ENCODE measurements around the gene PRM1. TPM values are rescaled to one million over a fixed set of nuclear protein-coding genes. Genes with fewer than 3 reads are reported as not detected.

The PRM1 gene
- total and polyA plus RNA-seq, 2 of the 4 experiments (the other 2 are of a cell fraction) = not detected

DNA sequence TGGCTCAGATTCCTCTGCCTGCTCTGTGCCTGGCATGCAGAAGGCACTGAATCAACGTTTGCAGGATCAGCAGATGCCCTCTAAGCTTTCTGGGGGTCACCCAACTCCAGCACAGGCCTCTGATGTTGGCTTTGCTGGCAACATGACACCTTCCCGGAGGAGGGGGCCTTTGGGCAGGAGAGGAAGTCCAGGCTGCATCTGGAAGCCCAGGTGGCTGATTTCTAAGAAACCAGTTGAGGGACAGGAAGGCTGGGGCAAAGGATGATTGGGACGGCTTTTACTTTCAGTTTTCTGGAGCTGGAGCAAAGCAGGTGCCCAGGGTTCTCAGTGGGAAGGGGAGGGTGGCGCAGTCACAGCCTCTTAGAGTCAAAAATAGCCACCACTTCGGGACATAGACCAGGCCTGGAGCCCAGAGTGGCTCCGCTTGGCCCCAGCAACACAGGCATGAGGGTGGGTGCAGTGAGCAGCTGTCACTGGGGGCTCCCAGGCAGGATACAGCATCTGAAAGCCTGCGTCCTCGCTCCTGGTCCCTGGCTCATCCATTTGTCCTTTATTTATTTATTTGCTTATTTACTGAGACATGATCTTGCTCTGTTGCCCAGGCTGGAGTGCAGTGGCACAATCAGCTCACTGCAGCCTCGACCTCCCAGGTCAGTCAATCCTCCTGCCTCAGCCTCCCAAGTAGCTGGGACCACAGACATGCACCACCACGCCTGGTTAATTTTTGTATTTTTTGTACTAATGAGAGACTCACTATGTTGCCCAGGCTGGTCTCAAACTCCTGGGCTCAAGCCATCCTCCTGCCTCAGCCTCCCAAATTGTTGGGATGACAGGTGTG lies 40.3 kb downstream of the PRM1 start:
- dilution Hi-C loops (cut with HindIII; ENCODE audit: low sequenced_read_pairs, unreplicated experiment) (no loop called here), in situ Hi-C loops (cut with MboI; ENCODE audit: low sequenced_read_pairs) (no loop called here), intact Hi-C loops (cut with micrococcal nuclease) (no loop called here)
- Histone ChIP-seq H3K9me3 (ENCODE audit: control insufficient read depth, insufficient read depth, low read length) (no peaks in the 10 kb centered on the region), H4K8ac (ENCODE audit: low read depth in 2 of 2, low read length in 2 of 2) (no peak overlapping the region), H3K27me3 (ENCODE audit: control insufficient read depth, insufficient read depth, low read length) (peaks cover 6% of the 10 kb centered on the region), H4K20me1 (ENCODE audit: insufficient read depth, low read length) (no peaks in the 10 kb centered on the region), H3K36me3 (ENCODE audit: control insufficient read depth, insufficient read depth, low read length) (no peaks in the 10 kb centered on the region), H4K5ac (ENCODE audit: low read depth, low read length) (no peak overlapping the region), H3K23ac (ENCODE audit: low read depth, low read length) (no peak overlapping the region), H2BK120ac (ENCODE audit: low read depth, low read length) (no peak overlapping the region), H2AK5ac (ENCODE audit: low read depth, low read length) (no peak overlapping the region), H3K9ac (ENCODE audit: low read depth, low read length) (no peak overlapping the region), H3K79me1 (ENCODE audit: low read depth in 1 of 2, low read length in 2 of 2) (no peaks in the 10 kb centered on the region), H3K18ac (ENCODE audit: low read depth, low read length) (no peak overlapping the region), H3K56ac (ENCODE audit: extremely low read depth, insufficient read depth, low read length) (no peak overlapping the region), H3K27ac (ENCODE audit: insufficient read depth, low read length) (no peak overlapping the region), H3K4me3 (ENCODE audit: insufficient read depth, low read depth, low read length) (no peak overlapping the region), H2BK5ac (ENCODE audit: low read depth, low read length, poor library complexity, severe bottlenecking) (no peak overlapping the region), H2BK15ac (ENCODE audit: low read depth, low read length) (no peak overlapping the region), H2AK9ac (replicated peaks; ENCODE audit: low read depth, low read length, poor library complexity) (peak overlapping the region; percentile 61), H3K4ac (ENCODE audit: low read depth, low read length) (no peak overlapping the region), H3K9me1 (ENCODE audit: insufficient read depth, low read length) (no peaks in the 10 kb centered on the region), H3K4me2 (ENCODE audit: low read depth, low read length) (no peak overlapping the region; the same call in 1 of the 2 replicates), H4K91ac (ENCODE audit: insufficient read depth, low read depth, low read length) (no peak overlapping the region), H2AFZ (replicated peaks; ENCODE audit: low read length, poor library complexity) (peak overlapping the region; percentile 73), H3K4me1 (ENCODE audit: control insufficient read depth, insufficient read depth, low read length) (0 out of 2 replicates have a peak, but pooled peaks cover 2% of the 10 kb centered on the region), H2BK20ac (ENCODE audit: low read depth, low read length) (0 out of 2 replicates have a peak overlapping the region, but pooled peaks have one; percentile 14), H3K14ac (replicated peaks; ENCODE audit: low read depth, low read length) (no peak overlapping the region)
- 70% methylated on average over 6 of the region's 10 CpGs; no CpG with 5 or more reads in 1 of the 2 experiments for WGBS, 2 experiments (ENCODE audit: extremely low coverage in 2 of 2, insufficient read length in 1 of 2)
- DNase-seq = no peak
- no peak for ATAC-seq (ENCODE audit: low read depth)
- CTCF ChIA-PET = no interaction called here
- POLR2A ChIA-PET (ENCODE audit: unreplicated experiment) = no interaction called here
- no TSS peak for BruUV-seq (replicated peaks)
- TF ChIP-seq RCOR1 (IDR thresholded peaks at IDR 0.05; ENCODE audit: insufficient replicate concordance, low read length) (no peak), RAD21 (IDR thresholded peaks at IDR 0.05; ENCODE audit: low read length) (no peak), MAFK (IDR thresholded peaks at IDR 0.05; ENCODE audit: low read depth, low read length) (no peak), NFE2L2 (IDR thresholded peaks at IDR 0.05; ENCODE audit: low read depth, low read length) (no peak), CEBPB (IDR thresholded peaks at IDR 0.05; ENCODE audit: low read depth, low read length) (no peak), MAZ (IDR thresholded peaks at IDR 0.05; ENCODE audit: borderline replicate concordance, low read depth, low read length) (no peak), FOS (IDR thresholded peaks at IDR 0.05; ENCODE audit: low read depth, low read length) (no peak), POLR2A (IDR thresholded peaks at IDR 0.05; ENCODE audit: low read depth, low read length) (no peak), CHD1 (IDR thresholded peaks at IDR 0.05; ENCODE audit: low read depth, low read length) (no peak), SMC3 (IDR thresholded peaks at IDR 0.05; ENCODE audit: low read depth, low read length) (no peak), BHLHE40 (IDR thresholded peaks at IDR 0.05; ENCODE audit: low read depth, low read length) (no peak), RFX5 (IDR thresholded peaks at IDR 0.05; ENCODE audit: low read depth, low read length) (no peak)
- TF ChIP-seq, protein P1, sequence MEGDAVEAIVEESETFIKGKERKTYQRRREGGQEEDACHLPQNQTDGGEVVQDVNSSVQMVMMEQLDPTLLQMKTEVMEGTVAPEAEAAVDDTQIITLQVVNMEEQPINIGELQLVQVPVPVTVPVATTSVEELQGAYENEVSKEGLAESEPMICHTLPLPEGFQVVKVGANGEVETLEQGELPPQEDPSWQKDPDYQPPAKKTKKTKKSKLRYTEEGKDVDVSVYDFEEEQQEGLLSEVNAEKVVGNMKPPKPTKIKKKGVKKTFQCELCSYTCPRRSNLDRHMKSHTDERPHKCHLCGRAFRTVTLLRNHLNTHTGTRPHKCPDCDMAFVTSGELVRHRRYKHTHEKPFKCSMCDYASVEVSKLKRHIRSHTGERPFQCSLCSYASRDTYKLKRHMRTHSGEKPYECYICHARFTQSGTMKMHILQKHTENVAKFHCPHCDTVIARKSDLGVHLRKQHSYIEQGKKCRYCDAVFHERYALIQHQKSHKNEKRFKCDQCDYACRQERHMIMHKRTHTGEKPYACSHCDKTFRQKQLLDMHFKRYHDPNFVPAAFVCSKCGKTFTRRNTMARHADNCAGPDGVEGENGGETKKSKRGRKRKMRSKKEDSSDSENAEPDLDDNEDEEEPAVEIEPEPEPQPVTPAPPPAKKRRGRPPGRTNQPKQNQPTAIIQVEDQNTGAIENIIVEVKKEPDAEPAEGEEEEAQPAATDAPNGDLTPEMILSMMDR (conservative IDR thresholded peaks at IDR 0.05; ENCODE audit: low read depth, low read length) = no peak
- TF ChIP-seq, protein P2, sequence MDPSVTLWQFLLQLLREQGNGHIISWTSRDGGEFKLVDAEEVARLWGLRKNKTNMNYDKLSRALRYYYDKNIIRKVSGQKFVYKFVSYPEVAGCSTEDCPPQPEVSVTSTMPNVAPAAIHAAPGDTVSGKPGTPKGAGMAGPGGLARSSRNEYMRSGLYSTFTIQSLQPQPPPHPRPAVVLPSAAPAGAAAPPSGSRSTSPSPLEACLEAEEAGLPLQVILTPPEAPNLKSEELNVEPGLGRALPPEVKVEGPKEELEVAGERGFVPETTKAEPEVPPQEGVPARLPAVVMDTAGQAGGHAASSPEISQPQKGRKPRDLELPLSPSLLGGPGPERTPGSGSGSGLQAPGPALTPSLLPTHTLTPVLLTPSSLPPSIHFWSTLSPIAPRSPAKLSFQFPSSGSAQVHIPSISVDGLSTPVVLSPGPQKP (IDR thresholded peaks at IDR 0.05; ENCODE audit: borderline replicate concordance, low read depth, low read length) = no peak
- TF ChIP-seq, protein P3, sequence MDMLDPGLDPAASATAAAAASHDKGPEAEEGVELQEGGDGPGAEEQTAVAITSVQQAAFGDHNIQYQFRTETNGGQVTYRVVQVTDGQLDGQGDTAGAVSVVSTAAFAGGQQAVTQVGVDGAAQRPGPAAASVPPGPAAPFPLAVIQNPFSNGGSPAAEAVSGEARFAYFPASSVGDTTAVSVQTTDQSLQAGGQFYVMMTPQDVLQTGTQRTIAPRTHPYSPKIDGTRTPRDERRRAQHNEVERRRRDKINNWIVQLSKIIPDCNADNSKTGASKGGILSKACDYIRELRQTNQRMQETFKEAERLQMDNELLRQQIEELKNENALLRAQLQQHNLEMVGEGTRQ (IDR thresholded peaks at IDR 0.05; ENCODE audit: low read depth, low read length) = no peak
